ENCODE measurements around the gene PTDSS2.

GRCh38 chr11:417652-418342 lies 32.3 kb upstream of the PTDSS2 start:
- TF ChIP-seq, protein P1, sequence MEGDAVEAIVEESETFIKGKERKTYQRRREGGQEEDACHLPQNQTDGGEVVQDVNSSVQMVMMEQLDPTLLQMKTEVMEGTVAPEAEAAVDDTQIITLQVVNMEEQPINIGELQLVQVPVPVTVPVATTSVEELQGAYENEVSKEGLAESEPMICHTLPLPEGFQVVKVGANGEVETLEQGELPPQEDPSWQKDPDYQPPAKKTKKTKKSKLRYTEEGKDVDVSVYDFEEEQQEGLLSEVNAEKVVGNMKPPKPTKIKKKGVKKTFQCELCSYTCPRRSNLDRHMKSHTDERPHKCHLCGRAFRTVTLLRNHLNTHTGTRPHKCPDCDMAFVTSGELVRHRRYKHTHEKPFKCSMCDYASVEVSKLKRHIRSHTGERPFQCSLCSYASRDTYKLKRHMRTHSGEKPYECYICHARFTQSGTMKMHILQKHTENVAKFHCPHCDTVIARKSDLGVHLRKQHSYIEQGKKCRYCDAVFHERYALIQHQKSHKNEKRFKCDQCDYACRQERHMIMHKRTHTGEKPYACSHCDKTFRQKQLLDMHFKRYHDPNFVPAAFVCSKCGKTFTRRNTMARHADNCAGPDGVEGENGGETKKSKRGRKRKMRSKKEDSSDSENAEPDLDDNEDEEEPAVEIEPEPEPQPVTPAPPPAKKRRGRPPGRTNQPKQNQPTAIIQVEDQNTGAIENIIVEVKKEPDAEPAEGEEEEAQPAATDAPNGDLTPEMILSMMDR (IDR thresholded peaks at IDR 0.05 in 8 of 11, conservative IDR thresholded peaks at IDR 0.05 in 3 of 11), result no peak
- TF ChIP-seq POLR2AphosphoS5 (IDR thresholded peaks at IDR 0.05), result no peak
